ENCODE measurements around the gene HCFC1R1. TPM values are rescaled to one million over a fixed set of nuclear protein-coding genes. Genes with fewer than 3 reads are reported as not detected.

The HCFC1R1 gene
- total and polyA plus RNA-seq, 2 donors from 2014 or later: 61.3 to 332 TPM

GRCh38 chr16:3038256-3038655 lies 14.5 kb upstream of the HCFC1R1 start:
- no peak for TF ChIP-seq CTCF (IDR thresholded peaks at IDR 0.05; ENCODE audit: borderline replicate concordance, extremely low read depth, insufficient read depth)
- no peak for FAIRE-seq
- peaks cover 17% of the 10 kb centered on the region for H3K27me3 ChIP-seq (ENCODE audit: control insufficient read depth, insufficient read depth, low read length)

GRCh38 chr16:3036726-3037315 lies 13.1 kb upstream of the HCFC1R1 start, which contains the start of gene BICDL2:
Gene BICDL2 (minus strand): TSS chr16:3036944. CDS start chr16:3035496, 1,448 bp downstream.
- no peaks in the 10 kb centered on the region for H3K9me3 ChIP-seq (ENCODE audit: control insufficient read depth in 2 of 3, insufficient read depth in 1 of 3, low read length in 3 of 3)
- DNase-seq (peak in 2 of 5 donors; percentile 51 to 79), FAIRE-seq (no peak)
- no peaks in the 10 kb centered on the region for H3K4me1 ChIP-seq (ENCODE audit: control insufficient read depth in 2 of 3, insufficient read depth in 2 of 3, low read depth in 1 of 3, low read length in 3 of 3)
- no peaks in the 10 kb centered on the region for H3K36me3 ChIP-seq (ENCODE audit: control insufficient read depth in 2 of 3, insufficient read depth in 3 of 3, low read length in 3 of 3)
- peaks cover 14% of the 10 kb centered on the region for H3K27me3 ChIP-seq (ENCODE audit: control insufficient read depth, insufficient read depth, low read length)
- intact Hi-C loops (cut with DNase I): no loop called here
- H3K4me3 ChIP-seq (ENCODE audit: low read length in 3 of 3): no peak within 1 kb of the TSS
- TF ChIP-seq CTCF (IDR thresholded peaks at IDR 0.05; ENCODE audit: borderline replicate concordance, extremely low read depth, insufficient read depth): no peak
- no peak within 1 kb of the TSS for H3K9ac ChIP-seq (ENCODE audit: low read length in 3 of 3)
- no peak within 1 kb of the TSS for H3K27ac ChIP-seq (ENCODE audit: low read depth in 2 of 2, low read length in 2 of 2)

More at GRCh38 chr16:3038256-3038655, 14.5 kb upstream of the HCFC1R1 start:
- Histone ChIP-seq H3K4me3 (ENCODE audit: low read length in 3 of 3) (no peak overlapping the region), H3K27ac (ENCODE audit: low read depth in 2 of 2, low read length in 2 of 2) (no peak overlapping the region), H3K9me3 (ENCODE audit: control insufficient read depth in 2 of 3, insufficient read depth in 1 of 3, low read length in 3 of 3) (no peaks in the 10 kb centered on the region), H3K4me1 (ENCODE audit: control insufficient read depth in 2 of 3, insufficient read depth in 2 of 3, low read depth in 1 of 3, low read length in 3 of 3) (no peaks in the 10 kb centered on the region), H3K9ac (ENCODE audit: low read length in 3 of 3) (no peak overlapping the region), H3K36me3 (ENCODE audit: control insufficient read depth in 2 of 3, insufficient read depth in 3 of 3, low read length in 3 of 3) (no peaks in the 10 kb centered on the region)
- intact Hi-C loops (cut with DNase I): no loop called here
- DNase-seq: peak in 2 of 5 donors; percentile 40 to 58

- TF ChIP-seq CTCF (IDR thresholded peaks at IDR 0.05; ENCODE audit: borderline replicate concordance, extremely low read depth, insufficient read depth): no peak
- DNase-seq (peak in 2 of 5 donors; percentile 61 to 79), FAIRE-seq (no peak)
- Histone ChIP-seq H3K36me3 (ENCODE audit: control insufficient read depth in 2 of 3, insufficient read depth in 3 of 3, low read length in 3 of 3) (no peaks in the 10 kb centered on the region), H3K27me3 (ENCODE audit: control insufficient read depth, insufficient read depth, low read length) (peaks cover 16% of the 10 kb centered on the region), H3K9me3 (ENCODE audit: control insufficient read depth in 2 of 3, insufficient read depth in 1 of 3, low read length in 3 of 3) (no peaks in the 10 kb centered on the region), H3K4me1 (ENCODE audit: control insufficient read depth in 2 of 3, insufficient read depth in 2 of 3, low read depth in 1 of 3, low read length in 3 of 3) (no peaks in the 10 kb centered on the region), H3K27ac (ENCODE audit: low read depth in 2 of 2, low read length in 2 of 2) (no peak overlapping the region), H3K4me3 (ENCODE audit: low read length in 3 of 3) (no peak overlapping the region), H3K9ac (ENCODE audit: low read length in 3 of 3) (no peak overlapping the region)
- intact Hi-C loops (cut with DNase I): no loop called here
Measured at GRCh38 chr16:3035972-3036725, 12.4 kb upstream of the HCFC1R1 start.
